Stimulated activated CD8-positive, alpha-beta memory T cell treated with anti-CD3 and anti-CD28 coated beads, Interleukin-7, amount 100 ng/mL, for 1 hour (primary cell): ENCODE measurements around the gene XPNPEP1.

Experiments used
- DNase-seq, 2 donors: peaks; one replicate each; pipeline ENCODE4 v3.0.0-alpha.2; 2020; ENCODE audit warnings: low read depth in 2 of 2

The XPNPEP1 gene

DNA sequence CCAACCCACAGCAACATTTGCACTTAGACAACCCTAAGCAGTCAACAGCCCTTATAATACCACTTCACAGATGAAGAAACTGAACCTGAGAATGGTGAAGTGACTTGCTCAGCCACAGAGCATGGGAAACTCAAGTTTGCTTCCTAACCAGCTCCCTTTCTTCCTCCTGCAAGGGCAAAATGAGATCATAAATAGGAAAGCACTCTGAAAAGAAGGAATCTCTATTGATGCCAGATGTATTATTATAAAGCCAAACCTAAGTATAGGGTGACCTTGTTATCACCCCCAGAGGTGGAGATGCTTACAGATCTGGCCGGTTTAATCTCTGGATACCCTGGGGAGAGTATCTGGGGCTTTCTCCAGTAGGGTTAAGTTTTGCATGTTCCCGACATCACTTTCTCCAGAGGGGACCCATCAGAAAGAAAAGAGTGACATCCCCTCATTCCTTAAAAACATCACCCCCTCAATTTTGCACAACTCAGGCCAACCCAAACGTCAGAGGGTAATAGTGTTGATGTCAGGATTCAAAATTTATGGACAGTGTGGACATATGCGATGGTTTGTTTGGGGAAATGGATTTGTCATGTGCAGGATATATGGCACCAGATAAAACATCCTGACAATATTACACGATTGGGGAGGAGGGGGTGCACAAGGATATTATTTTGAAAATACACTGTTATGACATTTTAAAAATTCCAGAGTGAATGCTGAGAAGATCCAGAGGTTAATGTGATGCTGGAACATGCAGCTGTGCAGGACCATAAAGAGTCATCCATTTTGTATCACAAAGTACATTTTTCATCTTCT is 24.0 kb upstream of the XPNPEP1 start:
- no peak for DNase-seq

DNA sequence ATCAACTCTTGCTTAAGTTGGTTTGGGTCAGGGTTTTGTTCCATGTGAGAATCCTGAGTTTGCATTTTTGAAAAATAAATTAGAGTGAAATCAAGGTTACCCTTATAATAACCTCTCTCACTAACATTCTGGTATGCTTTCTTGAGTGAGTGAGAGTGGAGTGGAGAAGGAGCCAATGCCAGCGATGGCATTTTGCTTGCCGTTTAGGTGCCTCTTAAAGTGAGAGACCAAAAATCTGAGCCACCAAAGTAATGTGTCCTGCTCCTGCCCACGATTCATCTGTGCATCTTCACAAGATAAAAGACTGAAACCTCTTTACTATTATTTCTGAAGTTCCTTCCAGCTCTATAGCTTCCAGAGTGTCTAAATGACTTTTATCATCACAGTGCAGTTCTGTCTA is 23.4 kb upstream of the XPNPEP1 start:
- no peak for DNase-seq

DNA sequence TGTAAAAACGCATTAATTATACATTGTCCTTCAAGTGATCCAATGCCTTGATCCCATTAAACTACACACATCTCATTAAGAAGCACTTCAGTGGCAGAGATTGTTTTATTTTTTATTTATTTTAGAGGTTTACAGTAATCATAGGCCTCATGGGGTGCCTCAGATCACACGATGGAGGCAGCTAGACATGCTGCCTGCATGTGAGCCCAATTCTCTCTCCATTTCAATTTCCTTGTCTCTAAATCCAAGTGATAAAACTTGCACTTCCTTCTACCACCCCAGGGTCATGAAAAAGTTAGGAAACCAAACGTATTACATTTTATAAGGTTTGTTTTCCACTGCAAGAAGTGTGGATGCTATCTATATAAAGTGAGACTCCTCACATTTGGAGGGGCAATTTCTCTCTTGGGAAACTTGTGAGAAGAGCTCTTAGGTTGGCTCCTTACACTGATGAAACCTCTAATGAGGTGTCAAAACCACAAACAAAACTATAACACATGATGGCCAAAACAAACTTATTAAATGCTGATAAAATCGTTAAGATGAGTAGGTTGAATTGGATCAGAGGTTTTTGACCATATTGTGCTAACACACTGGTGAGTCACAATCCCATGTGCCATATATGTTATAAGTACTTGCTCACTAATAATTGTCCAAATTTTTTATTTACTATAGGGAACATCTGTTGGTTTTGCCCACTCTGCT is 22.3 kb upstream of the XPNPEP1 start:
- DNase-seq: no peak

DNA sequence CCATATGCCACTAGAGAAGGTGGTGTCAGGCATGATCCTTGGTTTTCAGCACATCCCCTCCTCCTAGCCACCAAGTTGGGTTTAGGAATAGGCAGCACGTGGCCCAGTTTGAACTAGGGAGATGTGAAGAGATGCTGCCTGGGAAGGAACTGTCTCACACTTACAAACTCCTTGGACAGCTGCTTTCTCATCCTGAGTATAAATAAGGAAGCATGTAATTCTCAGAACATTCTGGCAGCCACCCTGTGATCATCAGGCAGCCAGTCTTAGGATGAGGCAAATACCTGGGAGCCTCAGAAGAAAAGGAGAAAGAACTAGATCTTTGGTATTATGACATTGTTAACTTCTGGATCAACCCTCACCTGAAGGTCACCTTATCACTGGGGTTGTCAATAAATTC is 21.3 kb upstream of the XPNPEP1 start:
- DNase-seq: no peak

DNA sequence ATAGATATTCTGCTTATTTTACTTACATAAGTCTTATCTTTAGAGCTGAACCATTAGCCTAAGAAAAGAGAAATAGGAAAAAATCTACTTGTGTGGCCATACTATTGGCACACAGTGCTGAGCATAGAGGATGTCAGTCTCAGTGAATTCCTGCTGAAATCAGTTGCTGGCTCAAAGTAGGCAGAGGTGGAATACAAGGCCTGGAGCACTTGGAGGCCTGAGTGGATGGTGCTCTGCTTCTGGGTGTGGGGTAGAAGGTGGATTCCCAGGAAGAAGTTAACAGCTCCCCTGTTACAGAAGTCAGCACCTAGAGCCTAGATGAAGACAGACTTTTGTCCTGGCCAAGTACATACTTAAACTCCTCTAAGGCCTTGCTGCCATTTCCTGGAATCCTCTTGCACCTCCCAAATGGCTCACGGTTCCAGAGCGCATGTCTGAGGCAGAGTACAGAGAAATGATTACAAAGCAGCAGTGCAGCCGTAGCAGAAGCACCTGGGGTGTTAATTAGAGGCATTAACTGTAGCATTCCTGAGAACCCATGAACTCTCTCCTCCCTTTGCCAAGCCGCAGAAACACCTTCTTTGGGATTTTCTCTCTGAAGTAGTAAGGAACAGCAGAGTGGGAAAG is 18.0 kb upstream of the XPNPEP1 start:
- DNase-seq: no peak

DNA sequence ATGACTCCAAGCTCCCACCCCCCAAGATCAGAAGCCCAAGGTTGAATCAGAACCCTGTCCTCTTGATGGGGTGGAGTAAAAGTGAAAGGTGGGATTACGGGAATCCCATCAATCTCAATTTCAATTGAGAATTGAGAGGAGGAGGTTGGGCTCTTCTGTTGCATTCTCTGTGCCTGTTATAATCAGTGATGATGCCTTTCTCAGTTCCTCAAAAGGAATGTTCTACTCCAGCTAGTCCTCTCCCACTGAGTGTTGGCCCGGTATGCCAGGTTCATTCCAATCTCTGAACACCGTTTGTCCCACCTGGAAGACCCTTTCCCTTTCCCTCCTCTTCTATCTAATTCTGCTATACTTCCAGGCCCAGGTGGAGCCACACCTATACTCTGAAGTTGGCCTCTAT is 17.2 kb upstream of the XPNPEP1 start:
- DNase-seq: no peak

DNA sequence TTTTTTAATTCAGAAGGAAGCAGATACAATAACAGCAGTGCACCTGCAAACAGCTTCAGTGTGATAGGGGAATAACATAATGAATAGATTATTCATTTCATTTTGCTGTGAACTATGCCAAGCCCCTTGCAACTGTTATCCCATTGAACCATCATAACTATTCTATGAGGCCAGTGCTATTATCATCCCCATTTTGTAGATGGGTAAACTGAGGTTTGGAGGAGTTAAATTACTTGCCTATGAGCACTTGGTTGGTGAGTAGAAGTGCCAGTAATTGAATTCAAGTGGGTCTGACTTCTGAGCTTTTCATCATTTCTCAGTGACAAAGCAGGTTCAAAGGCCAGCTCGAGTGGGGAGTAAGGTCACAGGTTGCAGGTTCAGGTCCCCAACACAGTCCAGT is 16.8 kb upstream of the XPNPEP1 start:
- no peak for DNase-seq

DNA sequence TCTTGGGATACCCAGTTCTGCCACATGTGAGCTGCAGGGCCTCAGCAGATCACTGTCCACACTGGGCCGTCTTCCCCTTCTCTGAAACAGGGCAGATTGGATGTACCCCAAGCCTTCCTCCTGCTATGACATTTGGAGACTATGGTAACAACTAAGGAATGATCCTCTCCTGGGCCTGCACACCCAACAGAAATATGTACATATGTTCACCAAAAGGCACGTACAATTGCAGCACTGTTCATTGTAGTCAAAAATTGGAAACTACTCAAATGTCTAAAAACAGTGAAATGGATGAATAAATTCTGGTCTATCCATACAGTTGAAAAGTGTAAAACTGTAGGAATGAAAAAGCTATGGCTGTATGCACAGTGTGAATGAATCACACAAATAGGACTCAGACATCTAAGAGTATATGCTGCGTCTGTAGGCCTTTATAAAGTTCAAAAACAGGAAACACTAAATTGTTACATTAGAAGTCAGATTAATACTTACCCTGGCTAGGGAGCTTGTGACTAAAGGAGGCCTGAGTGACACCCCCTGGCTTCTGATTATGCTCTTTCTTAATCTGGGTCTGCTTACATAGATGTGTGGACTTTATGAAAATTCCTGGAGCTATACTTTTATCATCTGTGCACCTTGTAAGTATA is 16.1 kb upstream of the XPNPEP1 start:
- DNase-seq: no peak

DNA sequence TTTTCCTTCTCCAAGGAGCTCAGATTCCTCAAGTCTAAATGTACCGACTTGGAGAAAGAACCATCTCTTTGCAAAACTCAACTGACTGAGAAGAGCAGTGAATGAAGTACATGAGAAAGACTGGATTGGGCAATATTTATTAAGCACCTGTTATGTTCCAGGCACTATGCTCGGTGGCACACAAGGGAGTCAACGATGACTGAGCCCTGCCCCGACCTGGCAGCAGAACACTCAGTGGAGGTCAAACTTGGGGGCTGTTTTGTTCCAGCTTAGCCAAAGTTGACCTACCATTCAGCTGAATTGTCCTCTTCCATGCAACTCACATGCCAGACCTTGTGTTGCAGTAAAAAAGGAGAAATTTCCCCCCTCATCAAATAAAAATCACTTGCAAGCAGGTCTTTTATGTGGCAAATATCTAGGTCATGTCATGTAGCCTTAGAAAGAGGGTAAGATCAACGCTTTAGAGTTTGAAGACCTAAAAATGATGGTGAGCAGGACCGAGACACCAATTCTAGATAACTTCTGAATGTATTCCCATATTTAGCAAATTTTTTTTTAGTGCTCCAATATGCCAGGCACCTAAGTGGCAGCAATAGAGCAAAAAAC is 14.3 kb upstream of the XPNPEP1 start:
- no peak for DNase-seq

DNA sequence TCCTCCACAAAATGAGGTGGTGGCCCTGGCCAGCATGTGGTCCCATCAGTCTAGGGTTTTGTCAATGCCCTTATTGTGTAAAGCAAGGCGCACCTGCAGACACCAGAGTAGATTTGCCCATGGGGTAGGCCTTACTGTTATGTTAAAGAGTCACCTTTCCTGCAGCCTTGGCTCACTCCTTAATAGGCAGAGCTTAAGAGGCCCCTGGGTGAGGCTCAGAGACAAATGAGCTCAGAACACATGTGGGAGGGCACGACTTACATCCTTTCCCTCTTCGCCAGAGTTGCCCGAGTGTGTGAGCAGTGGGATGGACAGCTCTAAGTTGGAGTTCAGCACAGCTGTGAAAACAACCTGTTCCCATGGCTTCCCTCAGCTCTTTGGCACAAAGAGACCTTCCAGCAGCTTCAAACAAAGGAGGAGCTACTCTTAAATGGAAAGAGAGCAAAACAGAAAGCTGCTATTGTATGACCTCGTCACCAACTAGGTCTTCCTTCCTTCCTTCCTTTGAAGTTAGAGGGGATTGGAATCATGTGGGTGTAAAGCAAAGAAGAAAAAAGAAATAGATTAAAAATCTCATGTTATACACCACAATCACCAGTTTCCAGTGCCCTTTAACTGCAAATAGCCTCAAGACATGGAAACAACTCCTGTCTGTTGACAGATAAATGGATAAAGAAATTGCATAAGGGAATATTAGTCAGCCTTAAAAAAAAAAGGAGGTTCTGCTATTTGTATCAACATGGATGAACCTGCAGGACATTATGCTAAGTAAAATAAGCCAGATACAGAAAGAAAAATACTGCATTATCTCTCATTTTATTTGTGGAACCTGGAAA is 11.9 kb upstream of the XPNPEP1 start:
- no peak for DNase-seq

DNA sequence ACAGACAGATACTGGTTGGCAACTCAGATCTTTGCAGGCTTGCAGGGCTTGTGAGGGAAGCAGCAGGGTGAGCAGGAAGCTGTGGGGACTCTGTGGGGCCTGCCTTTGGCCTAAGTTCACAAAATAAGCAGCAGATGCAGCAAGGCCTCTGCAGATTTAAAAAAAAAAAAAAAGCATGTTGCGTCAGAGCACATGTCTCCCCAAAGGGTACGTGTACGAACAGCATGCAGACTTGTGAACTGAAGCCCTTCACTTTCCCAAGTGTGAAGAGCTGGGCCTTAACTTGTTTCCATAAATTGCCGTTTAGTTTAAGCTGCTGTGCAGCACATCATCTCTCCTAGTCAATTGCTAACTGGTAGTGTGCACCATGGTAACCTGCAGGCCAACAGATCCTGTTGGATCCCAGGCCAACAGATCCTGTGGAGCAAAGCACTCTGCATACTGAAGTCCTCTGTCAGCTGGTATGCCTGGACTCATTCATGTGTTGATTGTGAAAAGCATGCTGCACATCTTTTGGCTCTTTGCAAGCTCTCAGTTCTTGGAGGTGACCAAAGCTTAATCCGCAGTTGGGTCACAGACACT is 10.8 kb upstream of the XPNPEP1 start:
- no peak for DNase-seq

DNA sequence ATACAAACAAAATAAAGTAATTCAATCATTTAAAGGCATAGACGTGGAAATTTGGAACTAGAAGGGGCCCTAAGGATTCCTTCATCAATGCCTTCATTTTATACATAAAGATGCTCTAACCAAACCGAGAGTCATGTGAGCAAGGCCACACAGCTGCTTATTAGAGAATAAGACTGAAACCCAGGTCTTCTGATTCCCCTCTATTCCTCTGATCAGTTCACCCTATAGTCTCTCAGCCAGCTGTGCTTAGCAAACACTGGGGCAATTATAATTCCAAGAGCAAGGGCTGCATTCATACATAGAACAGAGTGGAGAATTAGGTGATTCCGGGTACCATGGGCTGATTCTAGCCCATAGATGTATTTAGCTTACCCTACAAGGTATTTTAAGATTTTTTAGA is 9.7 kb upstream of the XPNPEP1 start:
- no peak for DNase-seq

DNA sequence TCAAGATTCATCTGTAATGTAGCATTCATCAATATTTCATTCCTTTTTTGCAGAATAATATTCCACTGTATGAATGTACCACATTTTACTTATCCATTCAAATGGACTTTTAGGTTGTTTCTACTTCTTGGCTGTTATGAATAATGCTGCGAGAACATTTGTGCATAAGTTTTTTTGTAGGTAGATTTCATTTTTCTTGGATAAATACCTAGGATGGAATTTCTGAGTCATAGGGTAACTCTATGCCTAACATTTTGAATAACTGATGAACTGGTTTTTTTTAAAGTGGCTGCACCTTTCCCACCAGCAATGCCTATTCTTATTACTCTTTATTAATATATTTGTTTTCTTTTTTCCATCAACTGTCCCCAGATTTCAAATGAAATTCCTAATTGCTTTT is 9.1 kb upstream of the XPNPEP1 start:
- DNase-seq: no peak

DNA sequence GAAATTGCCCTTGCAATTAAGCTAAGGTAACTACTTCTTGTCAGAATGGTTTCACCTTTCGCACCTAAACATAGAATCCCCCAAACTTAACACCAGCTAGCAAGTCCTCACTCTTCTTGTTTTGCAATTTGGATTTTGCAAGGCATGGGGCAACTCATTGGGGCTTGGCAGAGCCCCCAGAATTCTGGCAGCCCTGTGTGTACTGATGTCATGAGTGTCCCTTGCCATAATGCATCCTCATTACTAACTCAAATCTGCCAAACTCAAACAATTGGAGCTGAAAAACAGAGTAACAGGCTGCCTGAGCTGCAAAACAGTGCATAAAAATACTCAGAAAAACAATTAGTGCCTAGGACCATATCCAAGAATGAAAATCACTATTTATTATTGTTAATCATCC is 7.9 kb upstream of the XPNPEP1 start:
- no peak for DNase-seq

DNA sequence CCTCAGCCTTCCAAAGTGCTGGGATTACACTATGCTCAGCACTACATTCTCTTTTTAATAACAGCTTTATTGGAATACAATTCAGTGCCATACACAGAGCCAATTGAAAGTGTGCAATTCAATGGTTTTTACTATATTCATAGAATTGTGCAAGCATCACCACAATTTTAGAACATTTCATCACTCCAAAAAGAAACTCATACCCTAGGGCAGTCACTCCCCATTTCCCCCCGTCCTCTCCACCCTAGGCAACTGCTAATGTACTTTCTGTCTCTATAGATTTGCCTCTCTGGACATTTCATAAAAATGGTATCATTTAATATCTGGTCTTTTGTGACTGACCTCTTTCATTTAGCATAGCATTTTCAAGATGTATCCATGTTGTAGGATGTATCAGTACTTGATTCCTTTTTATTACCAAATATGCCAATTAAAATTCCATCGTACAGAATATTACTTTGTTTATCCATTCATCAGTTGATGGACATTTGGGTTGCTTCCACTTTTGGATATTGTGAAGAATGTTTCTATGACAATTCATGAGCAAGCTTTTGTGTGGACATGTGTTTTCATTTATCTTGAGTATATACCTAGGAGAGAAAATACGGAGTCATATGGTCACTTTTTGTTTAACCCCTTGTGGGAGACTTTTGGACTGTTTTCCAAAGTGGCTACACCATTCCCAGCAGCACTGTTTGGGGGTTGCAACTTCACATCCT is 6.3 kb upstream of the XPNPEP1 start:
- DNase-seq: no peak

DNA sequence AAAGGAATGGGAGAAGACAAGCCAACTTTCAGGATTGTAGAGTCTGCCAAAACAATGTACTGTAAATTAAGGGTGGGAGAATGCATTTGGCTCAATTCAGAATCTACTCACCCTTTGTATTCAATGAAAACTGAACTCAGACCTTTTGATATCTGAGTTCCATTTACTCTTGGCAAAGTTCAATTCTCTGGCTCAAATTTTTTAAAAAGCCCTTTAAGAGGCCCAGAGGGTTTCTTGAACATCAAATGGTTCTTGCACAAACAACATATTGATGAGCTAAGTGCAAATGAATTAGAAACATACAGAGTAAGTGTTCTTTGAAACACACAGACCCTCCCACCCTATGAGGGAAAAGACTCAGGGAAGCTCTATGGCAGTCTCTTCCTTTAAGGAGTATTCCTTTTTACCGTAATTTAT is 5.2 kb upstream of the XPNPEP1 start:
- DNase-seq: no peak

DNA sequence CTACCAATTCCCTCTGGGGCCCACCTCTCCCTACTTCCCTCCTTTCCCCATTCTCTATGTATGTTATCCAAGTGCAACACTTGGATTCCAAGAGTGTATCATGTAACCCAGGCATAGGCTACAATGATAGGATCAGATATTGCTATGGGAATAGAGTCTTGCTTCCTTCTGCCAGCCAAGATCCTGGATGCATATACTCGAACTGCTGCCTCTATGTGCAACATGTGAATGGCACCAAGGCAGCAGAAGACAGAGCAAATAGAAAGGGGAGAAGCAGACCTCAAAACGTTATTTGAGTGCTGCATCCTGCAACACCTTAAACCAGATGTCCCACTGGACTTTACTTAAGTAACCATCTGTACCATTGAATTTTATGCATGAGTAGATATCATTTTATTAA is 3.5 kb upstream of the XPNPEP1 start:
- no peak for DNase-seq

DNA sequence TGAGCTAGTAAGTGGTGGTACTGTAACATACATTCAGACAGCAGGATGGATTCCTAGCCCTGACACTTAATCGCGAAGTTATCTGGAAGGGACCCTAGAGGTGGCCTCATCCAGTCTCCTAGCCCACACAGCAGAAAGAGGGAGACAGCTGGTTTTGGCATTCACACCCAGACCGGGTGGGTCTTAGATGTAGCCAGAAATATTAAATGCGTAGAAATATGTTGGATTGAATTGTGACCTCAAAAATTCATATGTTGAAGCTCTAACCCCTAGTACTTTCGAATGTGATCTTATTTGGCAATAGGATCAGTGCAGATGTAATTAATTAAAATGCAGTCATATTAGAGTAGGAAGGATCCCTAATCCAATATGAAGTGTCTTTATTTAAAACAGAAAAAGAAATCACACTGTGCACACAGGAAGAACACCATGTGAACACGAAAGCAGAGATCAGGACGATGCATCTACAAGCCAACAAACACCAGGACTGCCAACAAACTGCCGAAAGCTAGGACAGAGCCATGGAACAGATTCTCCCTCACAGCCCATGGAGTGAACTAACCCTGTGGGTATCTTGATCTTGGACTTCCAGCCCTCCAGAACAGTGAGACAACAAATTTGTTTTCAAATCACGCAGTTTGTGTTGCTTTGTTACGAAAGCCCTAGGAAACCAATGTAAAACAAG is 2.9 kb upstream of the XPNPEP1 start:
- DNase-seq: no peak

DNA sequence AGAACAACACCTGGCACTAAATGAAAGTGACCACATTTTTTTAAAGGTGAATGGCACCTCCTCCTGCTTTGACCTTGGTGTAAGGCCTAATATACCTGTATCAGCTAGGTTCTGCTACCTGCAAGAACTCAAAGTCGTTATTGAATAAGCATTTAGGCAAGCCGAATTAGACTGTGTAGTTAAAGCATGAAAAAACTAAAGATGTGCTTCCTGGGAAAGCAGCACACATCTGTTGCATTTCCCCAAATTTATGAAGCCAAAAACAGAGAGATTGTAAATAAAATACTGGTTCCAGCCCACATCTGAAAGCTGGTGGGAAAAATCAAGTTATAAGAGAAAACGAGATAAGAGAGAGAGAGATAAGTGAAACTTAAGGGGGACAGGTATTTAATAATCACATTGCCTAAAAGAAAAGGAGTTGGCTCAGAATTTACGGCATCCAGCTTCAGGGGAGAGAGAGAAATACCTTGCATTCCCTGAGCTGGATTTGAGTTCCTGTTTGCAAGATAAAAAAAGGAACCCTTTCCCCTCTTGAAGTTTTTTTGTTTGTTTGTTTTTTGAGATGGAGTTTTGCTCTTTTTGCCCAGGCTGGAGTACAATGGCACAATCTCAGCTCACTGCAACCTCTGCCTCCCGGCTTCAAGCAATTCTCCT is 1.8 kb upstream of the XPNPEP1 start:
- DNase-seq: no peak
